Measurements from ENCODE around the gene AGAP1.
"Not testable (repeated sequence)": the region's sequence is repeated elsewhere in the genome, so short reads cannot be mapped to it uniquely, and the experiment has no call there.

Gene AGAP1

GRCh38 chr2:236119003-236119402 is 625.2 kb downstream of the AGAP1 start:
- DNase-seq = no peak

DNA sequence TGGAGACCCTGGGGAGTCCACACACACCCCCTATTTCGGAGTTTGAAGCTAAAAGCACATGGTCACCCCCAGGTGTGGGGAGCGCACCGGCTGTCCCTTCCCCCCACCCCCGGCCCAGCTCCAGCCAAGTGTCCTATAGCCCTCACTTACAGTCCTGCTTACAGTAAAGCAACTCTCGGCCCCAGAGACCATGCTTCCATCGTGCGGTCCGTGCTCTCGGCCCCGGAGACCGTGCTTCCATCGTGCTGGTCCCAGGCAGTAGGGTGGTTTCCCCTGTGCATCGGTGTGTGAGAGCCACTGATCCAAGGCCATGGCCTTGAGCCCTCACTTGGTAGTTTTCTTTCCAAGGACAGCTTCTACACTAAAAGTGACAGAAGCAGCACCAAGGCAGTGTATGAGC is 625.6 kb downstream of the AGAP1 start:
- DNase-seq = no peak

- DNase-seq = no peak
These were observed 626.3 kb downstream of the AGAP1 start for GRCh38 chr2:236120141-236120601.

GRCh38 chr2:236120829-236121228 is 627.0 kb downstream of the AGAP1 start:
- DNase-seq = no peak

- DNase-seq = no peak
These were observed 627.7 kb downstream of the AGAP1 start for GRCh38 chr2:236121546-236121945.

- no peak for DNase-seq
These were observed 628.4 kb downstream of the AGAP1 start for GRCh38 chr2:236122236-236122635.

- DNase-seq = no peak
These were observed 629.9 kb downstream of the AGAP1 start for GRCh38 chr2:236123716-236124115.

GRCh38 chr2:236124182-236124893 is 630.5 kb downstream of the AGAP1 start:
- DNase-seq = no peak

DNA sequence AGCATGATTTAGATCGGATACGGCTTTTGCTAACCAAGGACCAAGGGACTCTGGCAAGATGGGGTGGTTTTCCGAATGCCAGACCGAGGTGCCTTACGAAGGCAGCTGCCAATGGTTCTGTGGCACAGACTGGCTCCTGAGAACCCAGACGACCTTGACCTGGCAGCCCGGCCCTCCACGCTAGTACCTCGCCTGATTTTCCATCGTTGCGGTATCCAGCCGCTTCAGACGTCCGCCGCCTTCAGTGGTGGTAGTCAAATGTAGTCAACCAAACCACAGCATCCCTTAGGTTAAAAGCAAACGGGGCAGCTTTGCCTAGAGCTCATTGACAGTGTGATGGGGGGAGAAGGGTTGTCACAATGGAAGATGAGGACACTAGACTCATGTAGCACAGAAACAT is 631.7 kb downstream of the AGAP1 start:
- no peak for DNase-seq

GRCh38 chr2:236127010-236127409 is 633.2 kb downstream of the AGAP1 start:
- DNase-seq = no peak

- DNase-seq = no peak
These were observed 634.5 kb downstream of the AGAP1 start for GRCh38 chr2:236128321-236128720.

GRCh38 chr2:236129935-236130334 is 636.1 kb downstream of the AGAP1 start:
- no peak for DNase-seq

DNA sequence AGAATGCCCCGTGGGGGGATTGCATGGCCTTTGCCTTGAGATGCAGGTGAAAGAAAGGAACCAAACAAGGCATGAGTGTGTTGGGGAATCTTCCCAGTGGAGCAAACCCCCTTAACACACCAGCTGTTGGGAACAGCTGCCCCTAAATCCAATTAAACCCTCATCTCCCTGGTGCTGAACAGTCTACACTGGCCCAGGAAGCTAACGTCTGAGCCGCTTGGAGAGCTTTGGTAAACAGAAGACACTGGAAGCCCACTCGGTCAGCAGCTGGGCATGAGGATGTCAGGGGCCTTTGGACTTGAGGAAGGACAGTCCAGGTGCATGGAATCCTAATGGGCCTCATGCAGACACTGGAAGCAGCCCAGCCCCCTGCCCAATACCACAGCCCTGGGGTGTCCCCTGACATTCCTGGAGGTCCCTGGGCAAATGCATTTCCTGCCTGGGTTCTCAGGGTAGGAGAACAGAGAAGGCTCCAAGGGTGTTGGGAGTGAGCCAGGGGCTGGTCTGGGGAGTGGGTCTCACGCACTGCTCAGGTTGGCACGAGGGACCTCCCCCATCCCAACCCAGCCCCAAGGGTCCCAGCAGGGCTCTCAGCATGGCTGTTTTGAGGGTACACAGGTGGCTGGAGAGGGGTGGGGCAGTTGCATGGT is 636.6 kb downstream of the AGAP1 start:
- no peak for DNase-seq

DNA sequence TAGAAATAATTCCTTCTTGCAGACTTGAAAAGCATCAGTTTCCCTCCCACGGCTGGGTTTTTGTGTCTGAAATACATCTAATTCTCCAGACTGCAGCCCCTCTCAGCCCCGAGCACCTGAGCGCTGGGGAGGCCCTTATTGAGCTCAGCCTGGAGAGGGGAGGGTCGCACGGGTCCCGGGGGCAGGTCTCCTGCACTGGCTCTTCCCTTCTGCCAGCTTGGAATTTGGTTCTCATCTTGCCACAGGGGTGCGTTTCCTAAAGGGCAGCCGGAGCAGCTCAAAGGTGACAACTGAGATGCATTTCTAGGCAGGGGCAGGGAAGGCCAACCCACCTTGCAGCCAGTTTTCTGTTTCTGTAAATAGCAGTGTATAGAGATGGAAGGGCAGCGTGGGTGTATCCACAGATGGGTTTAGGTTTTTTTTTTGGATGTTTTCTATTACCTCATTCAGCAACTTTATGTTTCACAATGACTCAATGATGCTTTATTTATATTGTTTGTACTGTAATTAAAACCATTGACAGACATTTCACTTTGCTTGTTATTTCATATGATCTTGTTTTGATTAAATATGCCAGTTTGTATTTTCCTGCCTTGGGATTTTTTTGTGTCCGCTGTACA is 637.3 kb downstream of the AGAP1 start:
- DNase-seq = no peak

DNA sequence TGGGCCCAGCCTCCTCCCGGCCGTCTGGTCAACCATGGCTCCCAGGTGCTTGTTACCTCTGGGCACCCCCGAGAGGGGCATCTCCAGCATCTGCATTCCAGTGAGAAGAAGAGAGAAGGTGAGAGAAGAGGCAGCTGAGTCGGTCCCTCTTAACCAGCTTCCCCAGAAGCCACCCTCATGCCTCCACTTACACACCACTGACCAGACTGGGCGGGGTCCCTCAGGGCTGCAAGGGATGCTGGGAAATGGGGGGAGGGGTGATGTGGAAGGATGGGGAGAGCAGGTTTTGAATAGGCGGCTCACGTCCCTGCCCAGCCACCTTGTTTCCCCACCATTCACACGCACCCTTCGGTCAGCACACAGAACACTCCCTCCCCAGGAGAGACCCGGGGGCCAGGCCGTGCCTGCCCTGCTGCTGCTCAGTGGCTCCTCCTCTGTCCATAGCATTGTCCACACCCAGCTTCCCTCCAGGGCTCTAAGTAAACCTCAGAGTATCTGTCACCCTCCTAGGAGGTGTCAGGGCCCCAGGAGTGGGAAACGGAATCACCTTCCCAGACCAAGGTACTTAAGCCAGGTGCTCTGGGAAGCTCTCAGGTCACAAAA is 639.7 kb downstream of the AGAP1 start:
- DNase-seq = no peak

- DNase-seq = peak; percentile 17
These were observed 642.7 kb downstream of the AGAP1 start for GRCh38 chr2:236136538-236136937.

DNA sequence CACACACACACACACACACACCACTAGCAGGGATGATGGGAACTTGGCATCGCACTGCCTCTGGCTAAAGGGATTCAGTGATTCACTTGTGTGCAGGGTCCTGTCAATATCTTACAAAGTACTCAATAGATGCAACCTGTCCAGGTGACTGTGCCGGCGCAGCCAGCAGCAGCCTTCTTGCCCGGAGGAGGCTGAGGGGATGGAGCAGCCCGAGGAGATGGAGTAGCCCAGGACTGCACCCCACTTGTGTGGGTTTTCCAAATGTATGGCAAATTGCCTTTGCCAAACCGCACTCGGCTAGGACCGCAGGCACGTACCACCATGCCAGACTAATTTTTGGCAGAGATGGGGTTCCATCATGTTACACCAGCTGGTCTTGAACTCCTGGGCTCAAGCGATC is 643.2 kb downstream of the AGAP1 start:
- DNase-seq = no peak

DNA sequence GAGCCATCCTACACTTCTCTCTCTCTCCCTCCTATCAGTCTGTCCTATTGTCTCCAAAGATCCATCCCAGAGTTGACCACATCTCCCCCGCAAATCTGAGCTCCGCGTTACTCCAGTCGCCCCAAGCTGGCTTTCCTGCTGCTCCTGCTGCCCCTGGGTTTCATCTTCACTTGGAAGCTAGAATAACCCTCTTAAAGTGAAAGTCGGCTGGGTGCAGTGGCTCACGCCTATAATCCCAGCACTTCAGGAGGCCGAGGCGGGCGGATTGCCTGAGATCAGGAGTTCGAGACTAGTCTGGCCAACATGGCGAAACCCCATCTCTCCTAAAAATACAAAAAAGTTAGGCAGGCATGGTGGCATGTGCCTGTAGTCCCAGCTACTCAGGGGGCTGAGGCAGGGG is 647.8 kb downstream of the AGAP1 start:
- not testable (repeated sequence) for DNase-seq

DNA sequence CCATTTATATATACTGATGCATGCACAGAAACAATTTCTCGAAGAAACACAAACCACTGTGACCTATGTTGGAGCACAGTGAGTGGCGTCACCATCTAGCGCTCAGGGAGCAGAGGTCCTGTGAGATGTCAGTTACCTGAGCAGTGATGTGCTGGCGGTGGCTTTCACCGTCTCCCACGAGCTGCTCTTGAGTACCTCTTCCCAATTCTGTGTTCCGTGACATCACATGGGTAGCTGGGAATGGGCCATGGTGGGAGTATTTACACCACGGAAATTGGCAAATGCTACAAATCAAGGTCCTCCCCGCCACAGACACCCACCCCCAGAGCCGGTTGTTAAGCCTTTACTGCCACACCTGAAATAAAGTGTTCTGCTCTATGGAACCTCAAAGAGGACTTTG is 650.0 kb downstream of the AGAP1 start:
- DNase-seq = no peak

DNA sequence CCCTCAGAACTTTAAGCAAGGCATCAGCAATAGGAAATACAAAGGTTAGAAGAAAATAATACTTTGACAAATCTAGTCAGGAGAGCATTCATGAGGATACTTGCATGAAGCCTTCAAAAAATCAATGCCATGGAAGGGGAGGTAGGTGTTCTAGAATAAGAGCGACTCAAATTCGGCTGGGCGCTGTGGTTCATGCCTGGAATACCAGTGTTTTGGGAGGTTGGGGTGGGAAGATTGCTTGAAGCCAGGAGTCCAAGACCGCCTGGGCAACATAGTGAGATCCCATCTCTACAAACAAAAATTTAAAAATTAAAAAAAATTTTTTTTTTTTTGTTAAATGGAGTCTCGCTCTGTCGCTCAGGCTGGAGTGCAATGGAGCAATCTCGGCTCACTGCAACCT is 652.6 kb downstream of the AGAP1 start:
- no peak for DNase-seq

DNA sequence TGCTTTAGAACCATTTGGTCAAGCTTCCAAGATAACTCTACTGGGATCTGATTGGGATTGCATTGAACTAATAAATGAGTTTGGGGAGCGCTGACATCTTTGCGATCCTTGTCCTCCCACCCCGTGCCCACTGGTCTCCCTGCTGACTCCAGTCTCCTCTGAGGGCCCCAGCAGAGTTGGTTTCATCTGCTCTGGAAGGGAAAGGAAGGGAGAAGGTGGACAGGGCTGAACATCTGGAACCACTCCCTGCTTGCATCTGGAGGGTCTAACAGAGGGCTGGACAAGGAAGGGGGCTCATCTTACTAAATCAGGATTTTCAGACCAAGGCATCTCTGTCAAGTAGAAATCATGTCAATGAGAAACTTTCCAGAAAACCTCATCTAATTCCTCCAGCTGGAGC is 661.6 kb downstream of the AGAP1 start:
- DNase-seq = no peak

GRCh38 chr2:236156095-236156859 is 662.4 kb downstream of the AGAP1 start:
- no peak for DNase-seq

DNA sequence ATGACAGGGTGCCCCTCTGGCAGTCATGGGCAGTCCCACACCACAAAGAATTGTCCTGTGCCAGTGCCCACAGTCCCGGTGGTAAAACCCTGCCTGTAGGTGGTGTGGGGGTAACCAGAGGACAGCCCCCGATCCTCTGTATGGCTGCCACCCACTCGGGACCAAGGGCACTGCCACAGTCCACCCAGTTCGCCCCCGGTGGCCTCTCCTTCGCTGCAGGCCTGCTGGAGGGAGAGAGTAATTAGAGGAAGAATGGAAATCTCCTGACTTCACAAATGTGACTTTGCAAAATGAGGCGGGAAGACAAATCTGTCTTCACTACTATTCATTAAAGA is 663.0 kb downstream of the AGAP1 start:
- no peak for DNase-seq
